Dermis blood vessel endothelial cell (primary cell): Measurements from ENCODE around the gene DES. TPM values are rescaled to one million over a fixed set of nuclear protein-coding genes. Genes with fewer than 3 reads are reported as not detected.

Experiments
- DNase-seq: peaks from one replicate; pipeline ENCODE4 v3.0.0; 2010
- total RNA-seq: library from RNA; depleted of rRNA; stranded (reverse); fragments of >200 nt; gene quantifications from 2 replicates; pipeline ENCODE4 v1.2.3, GENCODE V29; 2014

Gene DES
- total RNA-seq, 1 donor from 2014 or later: not detected

- DNase-seq: peak; percentile 74
Observed at GRCh38 chr2:219475697-219476651, 57.8 kb downstream of the DES start.

Other genes starting within 250 kb of the DES start
- 1.3 and 3.2 TPM in 2 replicates for gene SLC23A3, start 248.3 kb upstream of the DES start, total RNA-seq
- 25.7 and 29.8 TPM in 2 replicates for gene CNPPD1, start 241.5 kb upstream of the DES start, total RNA-seq
- 64.1 and 75.4 TPM in 2 replicates for gene RETREG2, start 240.1 kb upstream of the DES start, total RNA-seq
- gene ZFAND2B, start 211.6 kb upstream of the DES start, total RNA-seq: 16.7 and 22.5 TPM in 2 replicates
- gene ABCB6, start 199.4 kb upstream of the DES start, total RNA-seq: 31.8 and 52.4 TPM in 2 replicates
- 46.5 and 75.4 TPM in 2 replicates for gene ATG9A, start 188.7 kb upstream of the DES start, total RNA-seq
- 17.7 and 29.6 TPM in 2 replicates for gene ANKZF1, start 188.6 kb upstream of the DES start, total RNA-seq
- gene GLB1L, start 172.9 kb upstream of the DES start, total RNA-seq: 5.7 and 6.5 TPM in 2 replicates
- gene STK16, start 172.9 kb upstream of the DES start, total RNA-seq: 24.3 and 24.7 TPM in 2 replicates
- gene TUBA4B, start 165.1 kb upstream of the DES start, total RNA-seq: 0.09 TPM in 1 of 2 replicates, not detected in the other
- 19.9 and 23.0 TPM in 2 replicates for gene TUBA4A, start 164.5 kb upstream of the DES start, total RNA-seq
- 24.0 and 27.7 TPM in 2 replicates for gene DNAJB2, start 139.0 kb upstream of the DES start, total RNA-seq
- gene PTPRN, start 109.0 kb upstream of the DES start, total RNA-seq: 0.17 TPM in 1 of 2 replicates, not detected in the other
- gene RESP18, start 85.6 kb upstream of the DES start, total RNA-seq: not detected in 2 replicates
- 54.1 and 67.7 TPM in 2 replicates for gene DNPEP, start 30.5 kb upstream of the DES start, total RNA-seq
- gene SPEG, start 16.5 kb downstream of the DES start, total RNA-seq: 0.09 and 1.7 TPM in 2 replicates
- gene GMPPA, start 80.5 kb downstream of the DES start, total RNA-seq: 33.4 and 34.5 TPM in 2 replicates
- gene ASIC4, start 96.1 kb downstream of the DES start, total RNA-seq: not detected in 2 replicates
- gene CHPF, start 125.4 kb downstream of the DES start, total RNA-seq: 0.84 and 3.2 TPM in 2 replicates
- gene TMEM198, start 125.7 kb downstream of the DES start, total RNA-seq: under 0.01 TPM in 1 of 2 replicates, not detected in the other
- 38.8 TPM in 2 replicates for gene OBSL1, start 153.2 kb downstream of the DES start, total RNA-seq
- not detected in 2 replicates for gene INHA, start 153.9 kb downstream of the DES start, total RNA-seq
- 10.0 and 13.9 TPM in 2 replicates for gene STK11IP, start 179.5 kb downstream of the DES start, total RNA-seq
- 0.17 and 0.37 TPM in 2 replicates for gene SLC4A3, start 209.3 kb downstream of the DES start, total RNA-seq